Cardiac fibroblast (primary cell): ENCODE measurements around the gene RBBP8NL.

Experiments used
- DNase-seq, 2 donors: peaks; one replicate each; pipeline versions ENCODE4 v3.0.0 to v3.0.0-alpha.2; 2010; ENCODE audit warnings: low read depth in 2 of 2
- H3K4me3 ChIP-seq, 2 donors: replicated peaks in 1 of 2; 1 replicate in 1 of 2; 2 replicates in 1 of 2; pipeline ENCODE4 v1.5.1; 2011; ENCODE audit warnings: low read depth in 2 of 2, low read length in 2 of 2, mild to moderate bottlenecking in 2 of 2, moderate library complexity in 1 of 2
- CTCF ChIP-seq: IDR thresholded peaks from one replicate; pipeline ENCODE4 v1.5.1; 2011; ENCODE audit warnings: low read depth, mild to moderate bottlenecking, low read length, inconsistent platforms

The RBBP8NL gene

DNA sequence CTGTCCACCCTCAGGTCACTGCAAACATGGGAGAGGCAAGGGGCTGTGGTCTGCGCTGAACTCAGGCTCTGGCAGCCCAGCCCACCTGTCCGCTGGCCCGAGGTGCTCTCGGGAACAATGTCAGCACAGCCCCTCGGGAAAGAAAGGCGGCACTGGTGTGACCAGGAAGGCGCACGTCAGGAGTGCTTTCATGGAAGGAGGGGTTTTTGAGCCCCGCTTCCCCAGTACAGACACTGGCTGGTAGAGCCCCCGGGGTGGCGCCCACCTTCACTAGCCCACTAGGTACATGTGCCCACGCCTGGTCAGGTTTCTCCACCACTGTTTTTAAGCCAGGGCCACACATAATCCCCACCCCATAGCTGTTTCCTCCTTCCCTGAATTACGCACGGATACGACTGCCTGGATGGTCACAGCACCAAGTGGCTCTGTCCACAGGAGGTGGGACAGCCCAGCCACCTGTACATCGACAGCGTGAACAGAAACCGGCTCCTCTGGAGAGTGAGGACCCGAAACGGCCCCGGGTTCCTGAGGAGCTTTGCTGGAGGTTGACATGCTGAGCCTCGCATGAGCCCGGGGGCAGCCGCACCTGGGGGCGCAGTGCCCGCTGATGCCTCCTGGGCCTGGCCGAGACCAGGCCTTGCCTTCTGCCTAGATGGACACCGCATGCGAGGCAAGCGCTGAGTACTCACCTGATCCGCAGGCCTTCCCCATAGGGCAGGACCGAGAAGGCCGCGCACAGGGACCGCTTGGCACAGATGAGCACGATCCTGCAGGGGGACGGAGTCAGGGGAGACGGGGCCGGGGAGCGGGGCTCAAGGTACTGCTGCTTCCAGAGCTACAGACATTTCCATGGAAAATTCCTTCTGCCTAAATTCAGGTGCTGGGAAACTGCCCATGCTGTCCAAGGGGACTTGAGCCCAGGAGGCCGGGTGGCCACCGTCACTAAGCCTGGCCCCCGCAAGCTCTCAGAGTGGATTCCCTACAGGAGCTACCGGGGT, 32.8 kb downstream of the RBBP8NL start:
- H3K4me3 ChIP-seq: no peak overlapping the region
- no peak for TF ChIP-seq CTCF
- DNase-seq: no peak

DNA sequence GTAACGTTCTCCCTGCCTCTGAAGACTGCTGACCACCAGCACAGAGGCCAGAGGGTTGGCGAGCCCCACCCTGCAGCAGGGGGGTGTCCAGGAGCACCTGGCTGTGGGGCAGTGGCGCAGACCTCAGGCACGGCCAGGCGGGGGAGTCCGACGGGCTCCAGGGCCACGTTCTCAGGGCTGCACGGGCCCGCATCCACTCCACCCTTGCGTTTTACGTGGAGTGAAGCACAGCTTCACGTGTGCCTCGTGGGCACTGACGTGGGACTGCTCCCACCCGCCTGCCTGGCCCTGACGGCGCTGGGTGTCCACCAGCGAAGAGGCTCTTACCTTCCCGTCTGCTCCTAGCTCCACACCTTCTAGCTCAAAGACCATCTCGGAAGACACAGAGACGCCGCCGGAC, 33.5 kb downstream of the RBBP8NL start:
- DNase-seq: no peak
- H3K4me3 ChIP-seq: no peak overlapping the region
- no peak for TF ChIP-seq CTCF

GRCh38 chr20:62393335-62393665, 34.0 kb downstream of the RBBP8NL start:
- no peak overlapping the region for H3K4me3 ChIP-seq
- DNase-seq: no peak
- TF ChIP-seq CTCF: no peak

- TF ChIP-seq CTCF: no peak
- no peak overlapping the region for H3K4me3 ChIP-seq
- no peak for DNase-seq
Observed at GRCh38 chr20:62392621-62393334, 34.6 kb downstream of the RBBP8NL start.

- no peak overlapping the region for H3K4me3 ChIP-seq
- no peak for TF ChIP-seq CTCF
- no peak for DNase-seq
Observed at GRCh38 chr20:62392077-62392418, 35.3 kb downstream of the RBBP8NL start.

DNA sequence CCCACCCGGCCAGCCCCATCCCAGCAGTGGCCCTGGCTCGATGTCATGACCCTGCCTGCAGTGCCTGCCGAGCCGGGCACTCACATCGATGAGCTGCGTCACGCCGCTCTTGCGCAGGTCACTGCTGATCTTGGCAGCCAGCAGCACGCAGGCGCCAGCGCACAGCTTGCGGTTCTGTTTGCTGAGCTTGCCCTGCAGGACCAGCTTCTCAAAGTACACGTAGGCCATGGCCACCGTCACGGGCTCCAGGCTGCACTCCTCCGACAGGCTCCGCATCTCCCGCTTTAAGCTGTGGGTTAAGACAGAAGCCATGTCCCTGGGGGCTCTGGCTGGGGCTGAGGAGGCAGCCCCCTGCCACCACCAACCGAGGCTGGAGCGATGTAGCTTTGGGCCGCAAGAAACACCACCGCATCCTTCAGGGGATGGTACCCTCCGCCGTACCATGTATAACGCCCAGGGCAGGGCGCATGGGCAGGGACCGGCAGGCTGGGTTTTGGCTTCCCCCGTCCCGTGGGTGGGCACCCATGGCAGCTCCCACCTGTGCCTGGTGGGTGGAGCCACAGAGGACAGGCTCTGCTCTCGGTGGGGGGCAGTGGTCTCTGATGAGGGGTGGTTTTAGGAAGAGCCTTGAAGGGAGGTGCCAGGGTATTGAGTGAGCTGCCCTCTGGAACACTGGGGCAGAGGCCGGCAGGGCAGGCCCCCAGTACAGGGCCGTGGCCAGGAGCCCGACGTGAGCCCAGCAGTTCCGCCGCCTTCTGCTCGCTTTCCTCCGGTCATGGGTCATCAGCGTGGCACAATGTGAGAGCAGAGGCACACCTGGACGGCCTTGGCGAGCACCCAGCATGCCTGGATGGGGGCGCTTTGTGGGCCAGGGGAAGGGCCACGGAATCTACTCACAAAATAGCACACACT, 35.9 kb downstream of the RBBP8NL start:
- H3K4me3 ChIP-seq: no peak overlapping the region
- DNase-seq: no peak
- no peak for TF ChIP-seq CTCF
